ENCODE data around the gene ATP8B1.

The ATP8B1 gene

GRCh38 chr18:57696271-57696670, 106.8 kb downstream of the ATP8B1 start:
- no peak for TF ChIP-seq CTCF (conservative IDR thresholded peaks at IDR 0.05; ENCODE audit: low read depth, low read length)
- no peak for DNase-seq (ENCODE audit: low read depth)

GRCh38 chr18:57691363-57691762, 111.8 kb downstream of the ATP8B1 start:
- no peak for TF ChIP-seq CTCF (conservative IDR thresholded peaks at IDR 0.05; ENCODE audit: low read depth, low read length)
- DNase-seq (ENCODE audit: low read depth), result no peak
- H3K4me3 ChIP-seq (ENCODE audit: low read depth, low read length), result no peak overlapping the region

More at GRCh38 chr18:57696271-57696670, 106.8 kb downstream of the ATP8B1 start:
- H3K4me3 ChIP-seq (ENCODE audit: low read depth, low read length), result no peak overlapping the region

- H3K4me3 ChIP-seq (ENCODE audit: low read depth, low read length), result no peak overlapping the region
- DNase-seq (ENCODE audit: low read depth), result no peak
- TF ChIP-seq CTCF (conservative IDR thresholded peaks at IDR 0.05; ENCODE audit: low read depth, low read length), result no peak
Observed at GRCh38 chr18:57687970-57688369, 115.1 kb downstream of the ATP8B1 start.

GRCh38 chr18:57683470-57683869, 119.6 kb downstream of the ATP8B1 start:
- DNase-seq (ENCODE audit: low read depth), result no peak

GRCh38 chr18:57677262-57678211, 125.6 kb downstream of the ATP8B1 start:
- TF ChIP-seq CTCF (conservative IDR thresholded peaks at IDR 0.05; ENCODE audit: low read depth, low read length), result no peak
- H3K4me3 ChIP-seq (ENCODE audit: low read depth, low read length), result no peak overlapping the region
- DNase-seq (ENCODE audit: low read depth), result no peak

More at GRCh38 chr18:57683470-57683869, 119.6 kb downstream of the ATP8B1 start:
- TF ChIP-seq CTCF (conservative IDR thresholded peaks at IDR 0.05; ENCODE audit: low read depth, low read length), result no peak
- no peak overlapping the region for H3K4me3 ChIP-seq (ENCODE audit: low read depth, low read length)

GRCh38 chr18:57674891-57675290, 128.2 kb downstream of the ATP8B1 start:
- DNase-seq (ENCODE audit: low read depth), result no peak
- TF ChIP-seq CTCF (conservative IDR thresholded peaks at IDR 0.05; ENCODE audit: low read depth, low read length), result no peak

GRCh38 chr18:57670046-57670445, 133.1 kb downstream of the ATP8B1 start:
- DNase-seq (ENCODE audit: low read depth), result no peak
- TF ChIP-seq CTCF (conservative IDR thresholded peaks at IDR 0.05; ENCODE audit: low read depth, low read length), result no peak
- H3K4me3 ChIP-seq (ENCODE audit: low read depth, low read length), result no peak overlapping the region

More at GRCh38 chr18:57674891-57675290, 128.2 kb downstream of the ATP8B1 start:
- H3K4me3 ChIP-seq (ENCODE audit: low read depth, low read length), result no peak overlapping the region
